A549 (cell line): ENCODE data around the gene ZFYVE28. TPM values are rescaled to one million over a fixed set of nuclear protein-coding genes. Genes with fewer than 3 reads are reported as not detected.

Experiments
- ATAC-seq, 2 experiments: fragments of 200-7000 bp in 1 of 2; fragments of >200 bp in 1 of 2; cut with Nextera tagmentation in 1 of 2; cut with Tn5 transposase in 1 of 2; 3 replicates each; pipeline versions ENCODE4 v1.8.0 to v1.9.1; 2018 to 2020; ENCODE audit warnings: mild to moderate bottlenecking in 1 of 2, moderate library complexity in 1 of 2
- CTCF ChIA-PET: fragments of 300-600 bp; sonication (Branson Sonifier 250); formaldehyde crosslinking; extraction: SDS; loops from one replicate; lab custom pipeline; 2021; ENCODE audit warnings: antibody characterized with exemption, inconsistent platforms; lab: Yijun Ruan, JAX
- POLR2A ChIA-PET: fragments of 350-600 bp; formaldehyde crosslinking; extraction: SDS; loops from one replicate; lab custom pipeline; 2021; ENCODE audit warnings: antibody characterized with exemption, inconsistent platforms; lab: Yijun Ruan, JAX
- DNase-seq, 2 experiments: peaks; one replicate each; pipeline versions ENCODE4 v3.0.0 to v3.0.0-alpha.2; 2011 to 2016; ENCODE audit warnings: low read depth in 1 of 2, low spot score in 1 of 2
- FAIRE-seq: peaks from 2 replicates; lab custom pipeline; 2011; peaks lifted over from hg19 to GRCh38; lab: Jason Lieb, UNC
- H3K27ac ChIP-seq, 2 experiments: fragments of >200 bp; sonication (Bioruptor Twin); formaldehyde crosslinking; 3 replicates each; pipeline ENCODE4 v1.5.1; 2016 to 2017
- H3K4me1 ChIP-seq: fragments of >200 bp; sonication (Bioruptor Twin); formaldehyde crosslinking; 3 replicates; pipeline ENCODE4 v1.6.1; 2016
- H3K4me2 ChIP-seq: fragments of >200 bp; sonication (Bioruptor Twin); formaldehyde crosslinking; 3 replicates; pipeline ENCODE4 v1.6.1; 2016
- H3K4me3 ChIP-seq: fragments of >200 bp; sonication (Bioruptor Twin); formaldehyde crosslinking; 3 replicates; pipeline ENCODE4 v1.5.1; 2016
- H3K9me3 ChIP-seq: fragments of >200 bp; sonication (Bioruptor Twin); formaldehyde crosslinking; 3 replicates; pipeline ENCODE4 v1.6.1; 2016
- BHLHE40 ChIP-seq: IDR thresholded peaks from 2 replicates; pipeline ENCODE4 v1.6.1; 2012; ENCODE audit warnings: low read depth, low read length, inconsistent platforms
- CBX2 ChIP-seq: fragments of 200-600 bp; sonication (generic); IDR thresholded peaks from 2 replicates; pipeline ENCODE4 v1.6.1; 2016; ENCODE audit warnings: low read depth, mild to moderate bottlenecking, borderline replicate concordance
- CHD2 ChIP-seq: fragments of 150-350 bp; IDR thresholded peaks from 2 replicates; pipeline ENCODE4 v1.6.1; 2014; ENCODE audit warnings: low read length; ENCODE audit not compliant: partially characterized antibody
- CHD4 ChIP-seq: fragments of 200-600 bp; sonication (generic); IDR thresholded peaks from 2 replicates; pipeline ENCODE4 v1.6.1; 2016; ENCODE audit warnings: antibody characterized with exemption, mild to moderate bottlenecking, borderline replicate concordance
- CTCF ChIP-seq: fragments of >200 bp; sonication (Bioruptor Twin); formaldehyde crosslinking; IDR thresholded peaks from 3 replicates; pipeline ENCODE4 v1.5.1; 2016
- E2F6 ChIP-seq: IDR thresholded peaks from 2 replicates; pipeline ENCODE4 v1.6.1; 2012; ENCODE audit warnings: low read depth, borderline replicate concordance
- EHMT2 ChIP-seq: fragments of 200-600 bp; sonication (generic); IDR thresholded peaks from 2 replicates; pipeline ENCODE4 v1.6.1; 2016; ENCODE audit warnings: antibody characterized with exemption, low read depth, mild to moderate bottlenecking, moderate library complexity
- ELK1 ChIP-seq: fragments of 150-350 bp; IDR thresholded peaks from 2 replicates; pipeline ENCODE4 v1.6.1; 2014; ENCODE audit warnings: low read depth, mild to moderate bottlenecking, low read length
- FOSB ChIP-seq: fragments of 250-450 bp; sonication (Bioruptor Pico); IDR thresholded peaks from 2 replicates; pipeline ENCODE4 v1.5.0; 2020; ENCODE audit warnings: mild to moderate bottlenecking, moderate library complexity
- GATA3 ChIP-seq: IDR thresholded peaks from 2 replicates; pipeline ENCODE4 v1.6.1; 2012; ENCODE audit warnings: borderline replicate concordance
- HDAC2 ChIP-seq: fragments of 200-600 bp; sonication (generic); IDR thresholded peaks from 2 replicates; pipeline ENCODE4 v1.6.1; 2016
- HOXB5 ChIP-seq: fragments of 250-450 bp; sonication (Bioruptor Pico); IDR thresholded peaks from 2 replicates; pipeline ENCODE4 v1.5.0; 2020; ENCODE audit warnings: mild to moderate bottlenecking, moderate library complexity
- JUN ChIP-seq, 2 experiments: fragments of >200 bp; sonication (Bioruptor Twin); formaldehyde crosslinking; IDR thresholded peaks; 2 replicates in 1 of 2; 3 replicates in 1 of 2; pipeline ENCODE4 v1.6.1; 2016 to 2017
- JUNB ChIP-seq: fragments of >200 bp; sonication (Bioruptor Twin); formaldehyde crosslinking; IDR thresholded peaks from 2 replicates; pipeline ENCODE4 v1.6.1; 2016
- KDM5A ChIP-seq: fragments of 200-600 bp; sonication (generic); IDR thresholded peaks from 2 replicates; pipeline ENCODE4 v1.6.1; 2016; ENCODE audit warnings: antibody characterized with exemption, mild to moderate bottlenecking
- MAZ ChIP-seq: fragments of 150-350 bp; IDR thresholded peaks from 2 replicates; pipeline ENCODE4 v1.6.1; 2014; ENCODE audit warnings: antibody characterized with exemption, low read depth, low read length, borderline replicate concordance
- NR3C1 ChIP-seq: fragments of >200 bp; sonication (Bioruptor Twin); formaldehyde crosslinking; IDR thresholded peaks from 3 replicates; pipeline ENCODE4 v1.6.1; 2017
- PHF8 ChIP-seq: fragments of 200-600 bp; sonication (generic); IDR thresholded peaks from 2 replicates; pipeline ENCODE4 v1.6.1; 2016; ENCODE audit warnings: low read depth, mild to moderate bottlenecking, antibody characterized with exemption, moderate library complexity, borderline replicate concordance
- RFX5 ChIP-seq: fragments of 450-650 bp; IDR thresholded peaks from 2 replicates; pipeline ENCODE4 v1.7.1; 2014; ENCODE audit warnings: antibody characterized with exemption, mild to moderate bottlenecking, moderate library complexity
- RNF2 ChIP-seq: fragments of 200-600 bp; sonication (generic); IDR thresholded peaks from 2 replicates; pipeline ENCODE4 v1.6.1; 2016; ENCODE audit warnings: low read depth, mild to moderate bottlenecking, antibody characterized with exemption, moderate library complexity, borderline replicate concordance
- SREBF2 ChIP-seq: fragments of 450-650 bp; IDR thresholded peaks from 2 replicates; pipeline ENCODE4 v1.6.1; 2014; ENCODE audit warnings: mild to moderate bottlenecking, moderate library complexity
- TFCP2L1 ChIP-seq: fragments of 250-450 bp; sonication (Bioruptor Pico); IDR thresholded peaks from 2 replicates; pipeline ENCODE4 v1.5.0; 2021; ENCODE audit warnings: mild to moderate bottlenecking
- TP53 ChIP-seq: fragments of 250-450 bp; sonication (Bioruptor Pico); IDR thresholded peaks from 2 replicates; pipeline ENCODE4 v1.5.0; 2021; ENCODE audit warnings: mild to moderate bottlenecking, moderate library complexity
- ZC3H11A ChIP-seq: fragments of 450-650 bp; IDR thresholded peaks from 2 replicates; pipeline ENCODE4 v1.6.1; 2014; ENCODE audit warnings: antibody characterized with exemption, mild to moderate bottlenecking
- ZFP36 ChIP-seq: fragments of 450-650 bp; IDR thresholded peaks from 2 replicates; pipeline ENCODE4 v1.6.1; 2014; ENCODE audit warnings: borderline replicate concordance; ENCODE audit not compliant: partially characterized antibody
- WGBS: methylation state at CpG from one replicate; pipeline ENCODE4 v1.1.6; 2017; ENCODE audit errors: missing lambda C conversion rate; 5-methylcytosine and 5-hydroxymethylcytosine counted together
- polyA plus RNA-seq, 4 experiments: library from polyadenylated mRNA; depleted of rRNA in 3 of 4; stranded (reverse); fragments of >200 nt; fragmentation: RNase III in 1 of 4; extraction: RNeasy Plus Mini Kit Qiagen cat#74134 plus additional on column Dnase treatment in 1 of 4; gene quantifications; 2 replicates in 3 of 4; 3 replicates in 1 of 4; pipeline ENCODE4 v1.2.3, GENCODE V29; 2011 to 2017
- TF ChIP-seq, protein P1 (sequence below): fragments of >200 bp; sonication (Bioruptor Twin); formaldehyde crosslinking; IDR thresholded peaks from 3 replicates; pipeline ENCODE4 v1.6.1; 2016
- TF ChIP-seq, protein P2 (sequence below): IDR thresholded peaks from 2 replicates; pipeline ENCODE4 v1.6.1; 2012
- TF ChIP-seq, protein P3 (sequence below): fragments of 450-650 bp; IDR thresholded peaks from 2 replicates; pipeline ENCODE4 v1.6.1; 2014; ENCODE audit warnings: antibody characterized with exemption

ZFYVE28 gene
- polyA plus RNA-seq, 2 of the 4 experiments (the other 2 are of a cell fraction): 2.1 to 2.3 TPM

- no peak for DNase-seq
- no peak for ATAC-seq
- TF ChIP-seq RFX5 (no peak), CHD4 (no peak), CBX2 (no peak), TP53 (no peak), GATA3 (no peak), ELK1 (no peak), FOSB (CRISPR knock-in tag) (no peak), JUNB (no peak), HOXB5 (CRISPR knock-in tag) (no peak), ZFP36 (no peak), JUN (IDR thresholded peaks at IDR 0.05) (no peak), BHLHE40 (no peak), CTCF (no peak), E2F6 (no peak), SREBF2 (no peak), EHMT2 (no peak), HDAC2 (no peak)
- TF ChIP-seq, protein P1, sequence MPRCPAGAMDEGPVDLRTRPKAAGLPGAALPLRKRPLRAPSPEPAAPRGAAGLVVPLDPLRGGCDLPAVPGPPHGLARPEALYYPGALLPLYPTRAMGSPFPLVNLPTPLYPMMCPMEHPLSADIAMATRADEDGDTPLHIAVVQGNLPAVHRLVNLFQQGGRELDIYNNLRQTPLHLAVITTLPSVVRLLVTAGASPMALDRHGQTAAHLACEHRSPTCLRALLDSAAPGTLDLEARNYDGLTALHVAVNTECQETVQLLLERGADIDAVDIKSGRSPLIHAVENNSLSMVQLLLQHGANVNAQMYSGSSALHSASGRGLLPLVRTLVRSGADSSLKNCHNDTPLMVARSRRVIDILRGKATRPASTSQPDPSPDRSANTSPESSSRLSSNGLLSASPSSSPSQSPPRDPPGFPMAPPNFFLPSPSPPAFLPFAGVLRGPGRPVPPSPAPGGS: no peak
- TF ChIP-seq, protein P2, sequence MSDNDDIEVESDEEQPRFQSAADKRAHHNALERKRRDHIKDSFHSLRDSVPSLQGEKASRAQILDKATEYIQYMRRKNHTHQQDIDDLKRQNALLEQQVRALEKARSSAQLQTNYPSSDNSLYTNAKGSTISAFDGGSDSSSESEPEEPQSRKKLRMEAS: no peak
- POLR2A ChIA-PET: no interaction called here
- H3K4me1 ChIP-seq: no peaks in the 10 kb centered on the region; the same call in 2 of the 3 replicates
- no peak overlapping the region for H3K4me2 ChIP-seq
- WGBS: 83% methylated on average over 7 of the region's 9 CpGs
- no peaks in the 10 kb centered on the region for H3K9me3 ChIP-seq
- no peak overlapping the region for H3K4me3 ChIP-seq
- no peak overlapping the region for H3K27ac ChIP-seq
- no peak for FAIRE-seq
- CTCF ChIA-PET: interaction anchor here (1.7 kb wide), 1 partner anchor 22 kb away, joined by 6 read pairs; no protein-coding TSS in a partner anchor
Measured at GRCh38 chr4:2390146-2390545, 28.3 kb downstream of the ZFYVE28 start.

- no peak overlapping the region for H3K27ac ChIP-seq
- POLR2A ChIA-PET: no interaction called here
- DNase-seq: no peak
- WGBS: 94% methylated on average over 9 of the region's 9 CpGs
- CTCF ChIA-PET: interaction anchor here (0.6 to 1.7 kb wide), 2 partner anchors 23 to 372 kb away, joined by 3 to 6 read pairs; no protein-coding TSS in a partner anchor
- FAIRE-seq: no peak
- ATAC-seq: no peak
- TF ChIP-seq ZC3H11A (no peak), JUN (IDR thresholded peaks at IDR 0.05) (no peak), SREBF2 (no peak), CHD2 (no peak), CBX2 (no peak), BHLHE40 (no peak), E2F6 (no peak), FOSB (CRISPR knock-in tag) (no peak), KDM5A (no peak), RFX5 (no peak), RNF2 (no peak), PHF8 (no peak), TFCP2L1 (CRISPR knock-in tag) (no peak), NR3C1 (no peak), MAZ (no peak)
- TF ChIP-seq, protein P3, sequence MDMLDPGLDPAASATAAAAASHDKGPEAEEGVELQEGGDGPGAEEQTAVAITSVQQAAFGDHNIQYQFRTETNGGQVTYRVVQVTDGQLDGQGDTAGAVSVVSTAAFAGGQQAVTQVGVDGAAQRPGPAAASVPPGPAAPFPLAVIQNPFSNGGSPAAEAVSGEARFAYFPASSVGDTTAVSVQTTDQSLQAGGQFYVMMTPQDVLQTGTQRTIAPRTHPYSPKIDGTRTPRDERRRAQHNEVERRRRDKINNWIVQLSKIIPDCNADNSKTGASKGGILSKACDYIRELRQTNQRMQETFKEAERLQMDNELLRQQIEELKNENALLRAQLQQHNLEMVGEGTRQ: no peak
- TF ChIP-seq, all 56 proteins: peak for 0
- no peak overlapping the region for H3K4me3 ChIP-seq
- H3K9me3 ChIP-seq: no peaks in the 10 kb centered on the region
- no peaks in the 10 kb centered on the region for H3K4me1 ChIP-seq
- no peak overlapping the region for H3K4me2 ChIP-seq
Measured at GRCh38 chr4:2389691-2390090, 28.8 kb downstream of the ZFYVE28 start.
